Activated CD8-positive, alpha-beta memory T cell treated with anti-CD3 and anti-CD28 coated beads, Interleukin-2, amount 10 ng/mL, durations not matched to agents 7 days and 5 days (primary cell): Measurements from ENCODE around the gene LRRC45. TPM values are rescaled to one million over a fixed set of nuclear protein-coding genes. Genes with fewer than 3 reads are reported as not detected.

Source experiments
- ATAC-seq: fragments of 150-1000 bp; cut with Tn5 transposase; one replicate; pipeline ENCODE4 v1.10.0; 2021; ENCODE audit warnings: moderate library complexity
- CTCF ChIA-PET: fragments of 350-600 bp; sonication (Branson Sonifier 250); formaldehyde crosslinking; loops from one replicate; lab custom pipeline; 2021; ENCODE audit warnings: antibody characterized with exemption; lab: Charles Lee
- DNase-seq: peaks from one replicate; pipeline ENCODE4 v3.0.0-alpha.2; 2020
- H3K27ac Mint-ChIP-seq: one replicate; pipeline ENCODE4 v1.8.0; 2021; ENCODE audit warnings: mild to moderate bottlenecking, mixed read lengths
- H3K27me3 Mint-ChIP-seq: one replicate; pipeline ENCODE4 v1.8.0; 2021; ENCODE audit warnings: mixed read lengths
- H3K36me3 Mint-ChIP-seq: one replicate; pipeline ENCODE4 v1.8.0; 2021; ENCODE audit warnings: mild to moderate bottlenecking, mixed read lengths
- H3K4me1 Mint-ChIP-seq: one replicate; pipeline ENCODE4 v1.8.0; 2021; ENCODE audit warnings: mixed read lengths
- H3K4me3 Mint-ChIP-seq: one replicate; pipeline ENCODE4 v1.8.0; 2021; ENCODE audit warnings: mild to moderate bottlenecking, moderate library complexity, mixed read lengths
- H3K9me3 Mint-ChIP-seq: one replicate; pipeline ENCODE4 v1.8.0; 2022; ENCODE audit warnings: low read depth, mixed read lengths
- total RNA-seq, 2 experiments: library from RNA; stranded (reverse); gene quantifications; one replicate each; pipeline ENCODE4 v1.2.3, GENCODE V29; 2021

Gene LRRC45
- total RNA-seq, 2 experiments from 2014 or later: 45.4 to 61.6 TPM

DNA sequence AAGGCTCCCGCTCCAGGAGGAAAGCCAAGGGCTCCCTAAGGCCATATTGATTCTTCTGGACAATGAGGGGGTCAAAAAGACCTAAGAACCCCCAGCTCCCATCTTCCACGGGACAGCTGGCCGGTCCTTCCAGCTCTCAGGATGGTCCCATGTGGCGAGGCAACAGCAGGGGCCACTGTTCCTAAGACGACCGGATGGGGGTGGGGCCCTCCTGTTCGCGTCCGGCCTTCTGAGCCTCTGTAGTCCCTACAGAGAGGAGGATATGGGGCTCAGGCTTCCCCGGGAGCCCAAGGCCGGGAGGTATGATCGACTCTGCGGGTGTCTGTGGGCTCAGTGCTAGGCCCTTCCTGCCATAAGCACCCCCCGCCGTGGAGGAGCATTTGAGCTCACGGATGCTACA lies 20.4 kb downstream of the LRRC45 start:
- Mint-ChIP-seq H3K36me3 (no peaks in the 10 kb centered on the region), H3K4me1 (peaks cover 10% of the 10 kb centered on the region), H3K27me3 (no peaks in the 10 kb centered on the region), H3K9me3 (no peaks in the 10 kb centered on the region), H3K27ac (no peak overlapping the region), H3K4me3 (no peak overlapping the region)
- no peak for ATAC-seq
- CTCF ChIA-PET: interaction anchor here (0.7 to 1.4 kb wide), 4 partner anchors 11 to 83 kb away, joined by 3 to 4 read pairs (median 3); no protein-coding TSS in a partner anchor
- DNase-seq: no peak

DNA sequence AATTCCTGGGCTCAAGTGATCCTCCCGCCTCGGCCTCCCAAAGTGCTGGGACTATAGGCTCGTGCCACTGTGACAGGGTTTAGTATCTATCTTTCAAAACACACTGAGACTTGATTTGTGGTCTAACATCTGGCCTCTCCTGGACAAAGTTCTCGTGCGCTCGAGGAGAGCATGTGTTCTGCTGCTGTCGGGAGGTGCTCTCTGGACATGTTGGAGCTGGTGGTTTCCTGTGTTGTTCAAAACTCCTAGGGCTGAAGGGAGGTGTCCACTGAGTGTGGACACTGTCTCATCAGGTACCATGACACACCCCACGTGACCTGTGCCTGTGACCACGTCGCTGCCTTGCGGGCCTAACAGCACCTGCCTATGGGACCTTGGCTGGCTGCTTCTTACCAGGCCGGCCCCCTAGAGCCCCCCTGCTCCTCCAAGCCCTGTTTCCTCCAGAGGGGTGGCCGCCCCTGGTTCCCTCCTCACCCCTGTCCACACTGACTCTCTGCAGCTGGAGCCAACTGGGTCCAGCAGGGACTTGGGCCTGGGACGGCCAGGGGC lies 22.9 kb downstream of the LRRC45 start:
- DNase-seq: no peak
- CTCF ChIA-PET: no interaction called here
- Mint-ChIP-seq H3K4me3 (no peak overlapping the region), H3K4me1 (peaks cover 12% of the 10 kb centered on the region), H3K9me3 (no peaks in the 10 kb centered on the region), H3K27ac (no peak overlapping the region), H3K36me3 (no peaks in the 10 kb centered on the region), H3K27me3 (no peaks in the 10 kb centered on the region)
- ATAC-seq: no peak

DNA sequence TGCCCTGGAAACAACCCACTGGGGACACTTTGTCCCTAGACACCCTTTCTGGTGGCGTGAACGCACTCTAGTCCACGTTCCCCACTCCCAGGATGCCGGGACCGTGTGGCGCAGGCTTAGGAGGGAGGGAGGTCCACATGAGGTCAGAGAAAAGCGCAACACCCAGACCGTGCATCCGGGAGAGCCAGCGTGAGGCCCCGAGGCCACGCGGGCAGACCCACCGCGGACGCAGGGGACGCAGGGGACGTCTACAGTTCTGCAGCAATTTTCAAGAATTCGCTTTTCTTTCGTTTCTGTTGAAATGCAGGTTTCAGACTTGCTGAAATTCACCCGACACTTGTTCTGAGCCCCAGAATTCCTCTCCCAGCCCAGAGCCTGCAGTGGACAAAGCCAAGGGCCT lies 23.8 kb downstream of the LRRC45 start:
- H3K4me1 Mint-ChIP-seq: peaks cover 9% of the 10 kb centered on the region
- no peak for ATAC-seq
- H3K36me3 Mint-ChIP-seq: no peaks in the 10 kb centered on the region
- CTCF ChIA-PET: no interaction called here
- DNase-seq: no peak
- no peak overlapping the region for H3K4me3 Mint-ChIP-seq
- no peaks in the 10 kb centered on the region for H3K27me3 Mint-ChIP-seq
- H3K27ac Mint-ChIP-seq: no peak overlapping the region
- H3K9me3 Mint-ChIP-seq: no peaks in the 10 kb centered on the region

DNA sequence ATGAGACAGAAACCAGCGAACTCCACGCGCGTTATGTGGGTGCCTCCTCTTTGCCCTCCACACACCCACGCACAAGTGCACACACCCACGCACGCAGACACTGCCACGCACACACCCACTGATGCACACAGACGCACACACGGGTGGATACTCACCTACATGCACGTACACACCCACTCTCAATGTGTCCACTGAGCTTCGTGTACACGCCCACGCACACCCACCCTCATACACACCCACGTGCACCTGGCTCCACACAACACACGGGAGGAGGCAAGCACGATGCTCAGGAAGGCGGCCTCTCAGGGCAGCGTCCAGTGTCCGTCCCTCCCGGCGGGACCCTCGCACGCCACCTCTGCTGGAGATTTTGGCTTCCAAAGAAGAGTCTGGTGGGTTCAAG lies 24.3 kb downstream of the LRRC45 start:
- CTCF ChIA-PET: no interaction called here
- DNase-seq (no peak), ATAC-seq (no peak)
- peaks cover 9% of the 10 kb centered on the region for H3K4me1 Mint-ChIP-seq
- H3K27me3 Mint-ChIP-seq: no peaks in the 10 kb centered on the region
- H3K9me3 Mint-ChIP-seq: no peaks in the 10 kb centered on the region
- no peak overlapping the region for H3K4me3 Mint-ChIP-seq
- H3K36me3 Mint-ChIP-seq: no peaks in the 10 kb centered on the region
- no peak overlapping the region for H3K27ac Mint-ChIP-seq

DNA sequence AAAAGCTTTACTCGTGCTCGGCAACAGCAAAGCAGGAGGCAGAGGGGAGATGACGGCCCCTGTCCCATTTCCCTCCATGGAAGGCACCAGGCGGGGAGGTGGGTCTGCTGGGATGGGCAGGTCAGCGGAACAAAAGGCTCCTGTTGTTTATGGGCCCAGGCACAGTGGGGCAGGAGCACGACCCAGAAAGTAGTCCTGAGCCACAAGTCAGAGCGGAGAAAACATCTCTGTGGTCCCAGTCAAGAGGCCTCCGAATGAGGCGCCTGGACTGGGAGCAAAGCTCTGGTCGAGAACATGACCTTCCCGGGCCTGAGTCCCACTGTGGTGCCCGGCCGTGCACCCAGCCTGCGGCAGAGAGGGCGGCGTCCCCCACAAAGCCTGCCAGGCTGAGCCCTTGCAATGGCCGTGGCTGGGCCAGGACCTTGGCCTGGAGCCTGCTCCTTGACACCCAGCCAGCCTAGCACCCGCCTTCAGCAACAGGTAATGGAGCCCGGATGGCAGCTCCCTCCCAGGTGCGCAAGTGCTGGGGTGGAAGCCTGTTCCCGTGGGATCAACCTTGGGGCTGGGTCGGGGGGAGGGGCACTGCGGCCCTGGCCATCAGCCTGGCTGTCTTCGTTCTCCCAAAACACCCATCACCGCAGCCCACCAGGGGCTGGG lies 24.9 kb downstream of the LRRC45 start:
- ATAC-seq (no peak), DNase-seq (no peak)
- H3K4me3 Mint-ChIP-seq: no peak overlapping the region
- no peaks in the 10 kb centered on the region for H3K27me3 Mint-ChIP-seq
- CTCF ChIA-PET: no interaction called here
- no peak overlapping the region for H3K27ac Mint-ChIP-seq
- no peaks in the 10 kb centered on the region for H3K9me3 Mint-ChIP-seq
- peaks cover 14% of the 10 kb centered on the region for H3K4me1 Mint-ChIP-seq
- no peaks in the 10 kb centered on the region for H3K36me3 Mint-ChIP-seq

DNA sequence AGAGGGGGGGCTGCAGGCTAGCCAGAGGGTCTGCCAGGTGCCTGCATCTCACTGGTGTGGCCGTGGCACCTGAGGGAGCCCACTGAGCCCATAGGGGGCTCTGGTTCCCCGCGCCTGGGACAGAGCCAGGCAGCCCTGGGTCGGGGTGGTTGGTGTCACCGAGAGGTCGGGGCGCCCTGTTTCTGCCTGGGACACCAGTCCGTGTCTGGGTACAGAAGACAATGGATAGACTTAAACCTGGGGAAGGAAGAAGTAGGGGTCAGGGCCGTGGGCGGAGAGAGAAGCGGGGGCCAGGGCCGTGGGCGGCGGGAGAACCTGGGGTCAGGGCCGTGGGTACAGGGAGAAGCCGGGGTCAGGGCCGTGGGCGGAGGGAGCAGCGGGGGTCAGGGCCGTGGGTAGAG lies 25.5 kb downstream of the LRRC45 start:
- H3K27me3 Mint-ChIP-seq: no peaks in the 10 kb centered on the region
- ATAC-seq (no peak), DNase-seq (no peak)
- CTCF ChIA-PET: no interaction called here
- H3K4me1 Mint-ChIP-seq: peaks cover 19% of the 10 kb centered on the region
- H3K36me3 Mint-ChIP-seq: no peaks in the 10 kb centered on the region
- H3K9me3 Mint-ChIP-seq: no peaks in the 10 kb centered on the region
- no peak overlapping the region for H3K4me3 Mint-ChIP-seq
- no peak overlapping the region for H3K27ac Mint-ChIP-seq

DNA sequence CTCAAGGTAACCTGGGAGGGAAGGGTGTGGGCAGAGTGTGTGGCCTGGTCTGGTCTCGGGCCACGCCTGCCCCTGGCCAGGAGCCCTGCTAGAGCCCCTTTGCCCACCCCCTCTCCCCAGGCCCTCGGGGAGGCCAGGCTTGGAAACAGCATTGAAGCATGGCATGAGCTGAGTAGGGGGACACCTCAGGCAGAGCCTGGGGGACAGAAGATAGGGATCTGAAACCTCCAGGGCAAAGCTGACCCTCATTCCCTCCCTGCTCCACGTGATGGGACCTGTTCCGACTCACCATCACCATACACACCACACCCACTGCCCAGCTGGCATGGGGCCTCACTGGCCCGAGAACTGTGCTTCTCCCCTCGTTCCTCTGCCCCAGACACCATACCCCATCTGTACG lies 26.0 kb downstream of the LRRC45 start:
- CTCF ChIA-PET: interaction anchor here (0.6 kb wide), 1 partner anchor 163 kb away, joined by 3 read pairs; no protein-coding TSS in a partner anchor
- no peak for DNase-seq
- ATAC-seq: no peak
- H3K9me3 Mint-ChIP-seq: no peaks in the 10 kb centered on the region
- H3K27me3 Mint-ChIP-seq: no peaks in the 10 kb centered on the region
- H3K36me3 Mint-ChIP-seq: no peaks in the 10 kb centered on the region
- no peak overlapping the region for H3K4me3 Mint-ChIP-seq
- H3K4me1 Mint-ChIP-seq: peaks cover 21% of the 10 kb centered on the region
- H3K27ac Mint-ChIP-seq: no peak overlapping the region

DNA sequence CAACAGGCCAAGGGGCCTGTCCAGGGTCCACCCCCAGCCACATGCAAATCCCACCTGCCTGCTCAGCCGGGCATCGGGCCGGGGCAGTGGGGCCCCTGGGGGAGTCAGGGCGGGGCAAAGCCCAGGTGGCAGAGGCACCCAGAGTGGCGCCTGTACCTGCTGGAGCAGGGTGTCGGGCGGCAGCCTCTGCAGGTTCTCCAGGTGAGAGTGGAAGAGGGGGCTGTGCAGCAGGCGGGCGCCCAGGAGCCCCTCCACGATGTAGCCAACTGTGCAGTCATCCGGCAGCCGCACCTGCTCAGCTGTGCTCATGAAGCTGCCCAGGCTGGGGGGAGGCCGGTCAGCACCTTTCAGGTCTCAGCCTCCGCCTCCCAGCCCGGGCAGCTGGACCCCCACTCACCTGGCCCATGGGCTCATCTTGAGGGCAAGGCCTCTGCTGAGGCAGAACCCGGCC lies 26.4 kb downstream of the LRRC45 start:
- ATAC-seq (no peak), DNase-seq (no peak)
- Mint-ChIP-seq H3K27me3 (no peaks in the 10 kb centered on the region), H3K36me3 (no peaks in the 10 kb centered on the region), H3K4me1 (peaks cover 21% of the 10 kb centered on the region), H3K4me3 (no peak overlapping the region), H3K9me3 (no peaks in the 10 kb centered on the region), H3K27ac (no peak overlapping the region)
- CTCF ChIA-PET: interaction anchor here (0.6 to 2.8 kb wide), 4 partner anchors 12 to 162 kb away, joined by 3 to 11 read pairs (median 7); partner anchors contain the start of genes DCXR and RAC3

DNA sequence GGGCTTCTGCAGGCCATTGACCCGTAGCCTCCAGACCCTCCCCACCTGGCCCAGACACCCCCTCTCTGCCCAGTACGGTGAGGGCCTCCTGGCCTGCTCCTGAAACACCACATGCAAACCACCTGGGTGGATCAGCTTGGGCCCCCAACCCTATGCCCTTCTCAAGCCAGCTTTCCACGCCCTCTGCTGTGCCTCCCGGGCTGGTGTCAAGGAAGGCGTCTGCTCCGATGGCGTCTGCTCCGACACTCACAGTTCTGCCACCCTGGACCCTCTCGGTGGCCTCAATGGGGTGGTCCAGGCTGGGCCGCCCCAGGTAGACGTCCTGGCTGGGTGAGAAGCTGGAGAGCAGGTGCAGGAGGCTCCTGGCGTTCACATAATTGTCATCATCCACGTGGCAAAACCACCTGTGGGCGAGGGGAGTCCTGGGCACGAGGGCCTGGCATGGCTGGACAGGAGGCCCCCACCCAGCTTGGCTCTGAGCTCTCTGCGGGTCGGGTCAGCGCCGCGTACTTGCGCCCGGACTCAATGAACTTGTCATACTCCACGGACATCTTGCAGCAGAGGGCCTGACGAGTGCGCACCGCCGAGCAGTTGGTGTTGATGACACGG lies 27.2 kb downstream of the LRRC45 start:
- H3K4me3 Mint-ChIP-seq: peak overlapping the region; percentile 76
- no peaks in the 10 kb centered on the region for H3K27me3 Mint-ChIP-seq
- CTCF ChIA-PET: interaction anchor here (1.2 to 2.8 kb wide), 5 partner anchors 13 to 104 kb away, joined by 4 to 11 read pairs (median 5); partner anchors contain the start of genes DCXR and RAC3
- DNase-seq (no peak), ATAC-seq (no peak)
- H3K27ac Mint-ChIP-seq: no peak overlapping the region
- no peaks in the 10 kb centered on the region for H3K9me3 Mint-ChIP-seq
- peaks cover 27% of the 10 kb centered on the region for H3K4me1 Mint-ChIP-seq
- peaks cover 3% of the 10 kb centered on the region for H3K36me3 Mint-ChIP-seq

DNA sequence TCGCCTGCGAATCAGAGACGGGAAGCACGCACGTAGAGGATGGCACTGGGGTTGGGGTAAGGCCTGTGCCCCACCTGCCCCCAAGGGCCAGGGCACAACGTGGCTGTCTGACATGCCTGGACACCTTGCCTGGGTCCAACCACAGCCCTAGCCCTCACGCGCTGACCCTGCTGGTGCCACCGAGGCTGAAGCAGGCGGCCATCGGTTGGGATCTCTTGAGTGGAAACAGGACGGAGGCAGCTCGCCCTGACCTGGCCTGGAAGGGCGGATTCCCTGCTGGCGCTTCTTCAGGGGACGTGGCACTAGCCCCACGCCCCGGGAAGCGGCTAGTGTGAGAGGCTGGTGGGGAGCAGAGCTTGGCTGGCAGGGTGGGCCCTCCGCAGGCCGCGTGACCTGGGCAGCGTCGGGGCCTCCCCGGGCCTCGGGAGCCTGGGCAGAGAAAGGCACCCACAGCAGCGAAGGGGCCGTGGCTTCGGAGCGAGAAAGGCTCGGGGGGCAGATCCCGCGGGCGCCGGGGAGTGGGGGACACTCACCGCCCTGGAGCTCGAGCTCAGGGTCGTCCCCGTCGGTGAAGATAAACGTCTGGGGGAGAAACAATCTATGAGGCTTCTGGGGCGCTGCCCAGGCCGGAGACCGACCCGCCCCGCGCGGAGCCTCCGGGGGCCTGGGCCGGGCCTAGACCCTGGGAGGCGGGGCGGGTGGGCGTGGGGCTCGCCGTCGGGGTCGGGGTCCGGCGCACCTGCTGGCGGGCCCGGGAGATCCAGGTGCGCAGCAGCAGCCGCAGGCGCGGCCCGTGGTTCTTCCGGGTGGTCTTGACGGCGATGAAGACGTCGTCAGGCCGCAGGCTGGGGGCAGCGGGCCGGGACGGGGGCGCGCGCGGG lies 27.9 kb downstream of the LRRC45 start:
- Mint-ChIP-seq H3K27ac (peak overlapping the region; percentile 70), H3K27me3 (no peaks in the 10 kb centered on the region), H3K9me3 (no peaks in the 10 kb centered on the region), H3K36me3 (peaks cover 3% of the 10 kb centered on the region), H3K4me1 (peaks cover 28% of the 10 kb centered on the region), H3K4me3 (peak overlapping the region; percentile 76)
- peak; percentile 25 for ATAC-seq
- CTCF ChIA-PET: interaction anchor here (1.2 to 2.8 kb wide), 5 partner anchors 14 to 103 kb away, joined by 4 to 11 read pairs (median 5); partner anchors contain the start of genes DCXR and RAC3
- DNase-seq: no peak

DNA sequence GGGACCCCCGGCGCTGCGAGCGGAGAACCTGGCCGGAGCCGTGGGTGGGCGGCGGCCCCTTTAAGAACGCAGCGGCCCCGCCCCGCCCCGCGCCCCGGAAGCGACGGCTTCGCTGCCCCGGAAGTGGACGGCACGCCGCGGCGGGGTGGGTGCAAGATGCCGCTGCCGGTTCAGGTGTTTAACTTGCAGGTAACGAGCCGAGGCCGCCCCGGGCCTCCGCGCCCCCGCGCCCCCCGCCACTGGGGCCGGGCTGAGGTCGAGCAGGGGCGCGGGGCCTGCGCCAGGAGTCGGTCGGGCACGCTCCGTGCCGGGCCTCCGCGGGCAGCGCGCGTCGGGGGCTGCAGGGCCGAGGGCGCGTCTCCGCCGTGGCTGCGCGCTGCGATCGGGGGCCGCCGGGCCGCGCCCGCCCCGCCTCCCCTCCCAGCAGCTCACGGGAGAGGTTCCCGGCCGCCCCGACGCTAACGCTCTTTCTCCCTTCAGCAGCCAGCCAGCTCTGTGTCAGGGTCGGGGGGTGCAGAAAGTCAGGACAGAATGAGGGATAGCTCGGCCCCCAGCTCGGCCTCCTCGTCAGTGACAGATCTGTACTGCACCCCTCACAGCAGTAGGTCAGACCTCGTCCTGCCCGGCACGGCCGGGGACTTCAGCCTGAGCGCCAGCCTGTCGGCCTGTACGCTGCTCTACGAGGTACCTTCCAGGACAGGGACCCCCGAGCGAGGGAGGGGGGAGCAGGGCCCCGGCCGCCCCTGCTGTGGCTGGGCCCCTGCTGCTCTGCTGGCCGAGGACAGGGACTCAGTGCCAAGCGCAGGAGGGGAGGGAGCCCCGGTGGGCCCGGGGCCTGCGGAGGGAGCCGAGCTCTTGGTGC lies 28.9 kb downstream of the LRRC45 start, which contains the start of the genes GPS1 and RFNG:
Gene GPS1 (plus strand): TSS at position 123 of the 862 bp plus-strand sequence. CDS start 34 bp downstream, at position 157.
Gene RFNG (minus strand): TSS at position 36 of the 862 bp plus-strand sequence. CDS start 45 bp downstream, outside the sequence.
- H3K27me3 Mint-ChIP-seq: no peaks in the 10 kb centered on the region
- peak; percentile 96 for ATAC-seq
- CTCF ChIA-PET: interaction anchor here (1.0 to 2.8 kb wide), 6 partner anchors 14 to 93 kb away, joined by 3 to 11 read pairs (median 4); partner anchors contain the start of genes CENPX, DCXR, LRRC45 and RAC3
- H3K9me3 Mint-ChIP-seq: no peaks in the 10 kb centered on the region
- H3K4me3 Mint-ChIP-seq: peak within 1 kb of the TSS; percentile 83
- H3K4me1 Mint-ChIP-seq: peaks cover 28% of the 10 kb centered on the region
- peak within 1 kb of the TSS; percentile 78 for H3K27ac Mint-ChIP-seq
- H3K36me3 Mint-ChIP-seq: peaks cover 3% of the 10 kb centered on the region
- DNase-seq: peak; percentile 87

DNA sequence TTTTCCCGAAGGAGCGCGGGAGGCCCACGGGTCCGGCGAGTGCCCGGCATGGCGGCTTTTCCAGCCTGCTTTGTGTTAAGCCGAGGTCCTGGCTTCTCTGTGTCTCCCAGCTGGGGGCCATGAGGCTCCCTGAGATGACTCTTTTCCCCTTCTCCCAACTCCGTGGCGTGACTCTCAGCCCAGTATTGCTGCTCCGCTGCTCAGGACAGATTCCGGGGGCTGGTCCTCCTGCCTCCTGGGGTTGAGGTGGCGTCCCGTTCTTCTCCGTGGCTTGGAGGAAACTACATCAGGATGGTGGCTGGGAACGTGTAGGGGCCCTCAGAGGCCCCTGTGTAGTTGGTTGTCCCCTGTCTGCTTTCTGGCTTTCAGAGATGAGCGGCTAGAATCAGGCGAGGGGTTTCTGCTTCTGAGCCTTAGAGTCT lies 29.5 kb downstream of the LRRC45 start:
- Mint-ChIP-seq H3K27ac (peak overlapping the region; percentile 52), H3K9me3 (no peaks in the 10 kb centered on the region), H3K36me3 (peaks cover 3% of the 10 kb centered on the region), H3K4me1 (peaks cover 28% of the 10 kb centered on the region), H3K27me3 (no peaks in the 10 kb centered on the region), H3K4me3 (peak overlapping the region; percentile 83)
- ATAC-seq (no peak), DNase-seq (no peak)
- CTCF ChIA-PET: interaction anchor here (1.0 to 2.8 kb wide), 3 partner anchors 15 to 30 kb away, joined by 3 to 11 read pairs (median 3); partner anchors contain the start of genes CENPX, DCXR, LRRC45 and RAC3
